Inferior parietal cortex (tissue), 1 donor: Measurements from ENCODE around the gene TRIM46.
"Not testable (repeated sequence)": the region's sequence is repeated elsewhere in the genome, so short reads cannot be mapped to it uniquely, and the experiment has no call there.

Experiments
- DNase-seq: peaks from one replicate; pipeline ENCODE4 v3.0.0-alpha.2; 2016; ENCODE audit errors: extremely low spot score

The TRIM46 gene

GRCh38 chr1:155205035-155205434 lies 31.4 kb downstream of the TRIM46 start:
- no peak for DNase-seq

- no peak for DNase-seq
These were observed 32.4 kb downstream of the TRIM46 start for GRCh38 chr1:155205969-155206593.

- DNase-seq, result peak; percentile 83
These were observed 33.5 kb downstream of the TRIM46 start for GRCh38 chr1:155206891-155207805.

- DNase-seq, result no peak
These were observed 34.3 kb downstream of the TRIM46 start, which contains the start of gene THBS3 for GRCh38 chr1:155207806-155208540. Gene THBS3, minus strand, starts transcription at chr1:155207897. Its CDS starts 21 bp downstream, at chr1:155207876.

GRCh38 chr1:155208541-155209311 lies 35.1 kb downstream of the TRIM46 start, which contains the start of gene MTX1:
Gene MTX1, plus strand, starts transcription at chr1:155208695. Its CDS starts 110 bp downstream, at chr1:155208805.
- peak; percentile 81 for DNase-seq

- DNase-seq, result no peak
These were observed 35.7 kb downstream of the TRIM46 start for GRCh38 chr1:155209312-155209721.

GRCh38 chr1:155210314-155211104 lies 36.9 kb downstream of the TRIM46 start:
- DNase-seq, result no peak

- not testable (repeated sequence) for DNase-seq
These were observed 37.9 kb downstream of the TRIM46 start for GRCh38 chr1:155211381-155212050.

- DNase-seq, result not testable (repeated sequence)
These were observed 38.4 kb downstream of the TRIM46 start for GRCh38 chr1:155212051-155212440.

- DNase-seq, result not testable (repeated sequence)
These were observed 41.1 kb downstream of the TRIM46 start for GRCh38 chr1:155214702-155215101.

- peak; percentile 98 for DNase-seq
These were observed 45.4 kb downstream of the TRIM46 start for GRCh38 chr1:155218854-155219591.

- DNase-seq, result peak; percentile 84
These were observed 46.0 kb downstream of the TRIM46 start for GRCh38 chr1:155219592-155220031.

GRCh38 chr1:155220211-155220965 lies 46.7 kb downstream of the TRIM46 start:
- DNase-seq, result not testable (repeated sequence)

GRCh38 chr1:155223047-155223446 lies 49.4 kb downstream of the TRIM46 start:
- DNase-seq, result no peak

- not testable (repeated sequence) for DNase-seq
These were observed 51.7 kb downstream of the TRIM46 start for GRCh38 chr1:155225404-155225759.

- DNase-seq, result peak; percentile 66
These were observed 52.7 kb downstream of the TRIM46 start for GRCh38 chr1:155226188-155226909.

GRCh38 chr1:155226910-155227260 lies 53.2 kb downstream of the TRIM46 start:
- DNase-seq, result peak; percentile 58
